Left lung (tissue), 14 donors: ENCODE results near the gene PGAP1. TPM values are rescaled to one million over a fixed set of nuclear protein-coding genes. Genes with fewer than 3 reads are reported as not detected.

Experiments used
- ATAC-seq: fragments of 200-7000 bp; cut with Tn5 transposase; one replicate; pipeline ENCODE4 v1.9.1; 2020; ENCODE audit warnings: moderate library complexity
- DNase-seq, 4 donors: peaks; one replicate each; pipeline ENCODE4 v3.0.0-alpha.2; 2013 to 2020
- H3K27ac ChIP-seq, 2 donors: fragments of 200-600 bp; sonication (generic) in 1 of 2; one replicate each; pipeline versions ENCODE4 v1.5.0 to v1.8.0; 2020 to 2021
- H3K27me3 ChIP-seq, 2 donors: fragments of 200-600 bp; sonication (generic) in 1 of 2; one replicate each; pipeline versions ENCODE4 v1.5.0 to v1.8.0; 2020 to 2021
- H3K36me3 ChIP-seq, 2 donors: fragments of 200-600 bp; sonication (generic) in 1 of 2; one replicate each; pipeline versions ENCODE4 v1.5.0 to v1.8.0; 2020 to 2021
- H3K4me1 ChIP-seq, 2 donors: fragments of 200-600 bp; one replicate each; pipeline ENCODE4 v1.8.0; 2021
- H3K4me3 ChIP-seq, 2 donors: fragments of 200-600 bp; sonication (generic) in 1 of 2; one replicate each; pipeline versions ENCODE4 v1.5.0 to v1.8.0; 2020 to 2021; ENCODE audit warnings: mild to moderate bottlenecking in 1 of 2
- H3K9me3 ChIP-seq, 2 donors: fragments of 200-600 bp; sonication (generic) in 1 of 2; one replicate each; pipeline versions ENCODE4 v1.5.0 to v1.8.0; 2020 to 2021
- intact Hi-C, 2 donors: fragments of 100-400 bp; cut with DNase I; formaldehyde crosslinking; loops; one replicate each; pipeline versions ENCODE4 v1.11.2 to v1.14.2; 2022
- long read RNA-seq, 12 donors: library from polyadenylated mRNA in 2 of 12; unstranded in 2 of 12; transcript quantifications; one replicate each; pipeline ENCODE4 v2.0.0 and lab custom pipeline, GENCODE V29; 2019 to 2026
- polyA plus RNA-seq, 6 donors: library from polyadenylated mRNA; unstranded; fragments of 120-200 nt; gene quantifications; one replicate each; pipeline ENCODE4 v1.2.1, GENCODE V29; 2013; ENCODE audit not compliant: insufficient read length in 6 of 6
- total RNA-seq, 2 donors: library from RNA; stranded (reverse); fragmentation: NEBNext Ultra II Directional; extraction: Animal tissue kit (Norgen Biotek cat#: 25700); gene quantifications; one replicate each; pipeline ENCODE4 v1.2.1, GENCODE V29; 2021
- TF ChIP-seq, protein P1 (sequence below), 2 donors: fragments of 200-600 bp; sonication (generic) in 1 of 2; IDR thresholded peaks; one replicate each; pipeline versions ENCODE4 v1.5.0 to v1.8.0; 2021; ENCODE audit warnings: antibody characterized with exemption in 2 of 2
- donor health status: DM: no; HTN: yes; CAD: no.
- donor health status: DM: no; HTN: no; CAD: no.

Gene PGAP1, protein sequence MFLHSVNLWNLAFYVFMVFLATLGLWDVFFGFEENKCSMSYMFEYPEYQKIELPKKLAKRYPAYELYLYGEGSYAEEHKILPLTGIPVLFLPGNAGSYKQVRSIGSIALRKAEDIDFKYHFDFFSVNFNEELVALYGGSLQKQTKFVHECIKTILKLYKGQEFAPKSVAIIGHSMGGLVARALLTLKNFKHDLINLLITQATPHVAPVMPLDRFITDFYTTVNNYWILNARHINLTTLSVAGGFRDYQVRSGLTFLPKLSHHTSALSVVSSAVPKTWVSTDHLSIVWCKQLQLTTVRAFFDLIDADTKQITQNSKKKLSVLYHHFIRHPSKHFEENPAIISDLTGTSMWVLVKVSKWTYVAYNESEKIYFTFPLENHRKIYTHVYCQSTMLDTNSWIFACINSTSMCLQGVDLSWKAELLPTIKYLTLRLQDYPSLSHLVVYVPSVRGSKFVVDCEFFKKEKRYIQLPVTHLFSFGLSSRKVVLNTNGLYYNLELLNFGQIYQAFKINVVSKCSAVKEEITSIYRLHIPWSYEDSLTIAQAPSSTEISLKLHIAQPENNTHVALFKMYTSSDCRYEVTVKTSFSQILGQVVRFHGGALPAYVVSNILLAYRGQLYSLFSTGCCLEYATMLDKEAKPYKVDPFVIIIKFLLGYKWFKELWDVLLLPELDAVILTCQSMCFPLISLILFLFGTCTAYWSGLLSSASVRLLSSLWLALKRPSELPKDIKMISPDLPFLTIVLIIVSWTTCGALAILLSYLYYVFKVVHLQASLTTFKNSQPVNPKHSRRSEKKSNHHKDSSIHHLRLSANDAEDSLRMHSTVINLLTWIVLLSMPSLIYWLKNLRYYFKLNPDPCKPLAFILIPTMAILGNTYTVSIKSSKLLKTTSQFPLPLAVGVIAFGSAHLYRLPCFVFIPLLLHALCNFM
- total RNA-seq (10 to 100 TPM; 12.1 to 17.4 TPM), polyA plus RNA-seq (10 to 100 TPM; 23.6 to 34.6 (median 30.1) TPM)
- long read RNA-seq, donor 1, full-length matches to known transcripts: 1 of 1 reads
- long read RNA-seq, donor 1, partial matches to known transcripts: 0 of 1 reads
- long read RNA-seq, donor 1, other reads (novel, unspliced or antisense): 0 of 1 reads
- long read RNA-seq, donor 2, full-length matches to known transcripts: 1 of 1 reads
- long read RNA-seq, donor 2, partial matches to known transcripts: 0 of 1 reads
- long read RNA-seq, donor 2, other reads (novel, unspliced or antisense): 0 of 1 reads
- long read RNA-seq, donor 3, full-length matches to known transcripts: 2 of 2 reads
- long read RNA-seq, donor 3, partial matches to known transcripts: 0 of 2 reads
- long read RNA-seq, donor 3, other reads (novel, unspliced or antisense): 0 of 2 reads
- long read RNA-seq, donor 4, partial matches to known transcripts: 2 of 2 reads
- long read RNA-seq, donor 4, other reads (novel, unspliced or antisense): 0 of 2 reads
- long read RNA-seq, donor 5: 0 reads
- long read RNA-seq, donor 6, full-length matches to known transcripts: 5 of 5 reads
- long read RNA-seq, donor 6, partial matches to known transcripts: 0 of 5 reads
- long read RNA-seq, donor 6, other reads (novel, unspliced or antisense): 0 of 5 reads
- long read RNA-seq, donor 7: 0 reads
- long read RNA-seq, donor 8, full-length matches to known transcripts: 1 of 1 reads
- long read RNA-seq, donor 8, partial matches to known transcripts: 0 of 1 reads
- long read RNA-seq, donor 8, other reads (novel, unspliced or antisense): 0 of 1 reads
- long read RNA-seq, donor 9: 0 reads
- long read RNA-seq, donor 10, partial matches to known transcripts: 0 of 1 reads
- long read RNA-seq, donor 10, other reads (novel, unspliced or antisense): 1 of 1 reads
- long read RNA-seq, donor 11, full-length matches to known transcripts: 1 of 1 reads
- long read RNA-seq, donor 11, partial matches to known transcripts: 0 of 1 reads
- long read RNA-seq, donor 11, other reads (novel, unspliced or antisense): 0 of 1 reads
- long read RNA-seq, donor 12: 0 reads

GRCh38 chr2:196926562-196927375 lies at the start of gene PGAP1:
PGAP1 (minus strand) TSS chr2:196926707; CDS start chr2:196926616, 91 bp downstream.
- H3K4me3 ChIP-seq: peak within 1 kb of the TSS; percentile 74 to 77

DNA sequence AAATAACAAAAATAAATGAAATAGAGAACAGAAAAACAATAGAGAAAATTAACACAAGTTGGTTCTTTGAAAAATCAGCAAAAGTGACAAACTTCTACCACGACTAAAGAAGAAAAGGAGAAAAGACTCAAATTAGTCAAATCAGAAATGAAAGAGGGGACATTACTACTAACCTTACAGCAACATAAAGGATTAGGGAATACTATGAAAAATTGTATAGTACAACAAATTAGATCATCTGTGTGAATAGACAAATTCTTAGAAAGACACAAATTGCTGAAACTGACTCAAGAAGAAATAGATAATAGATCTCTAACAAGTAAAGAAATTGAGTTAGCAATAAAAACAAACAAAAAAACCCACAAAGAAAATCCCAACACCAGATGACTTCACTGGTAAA lies 48.5 kb upstream of the PGAP1 start:
- H3K27ac ChIP-seq: no peak overlapping the region
- DNase-seq (no peak), ATAC-seq (no peak)
- no peaks in the 10 kb centered on the region for H3K4me1 ChIP-seq
- H3K36me3 ChIP-seq: no peaks in the 10 kb centered on the region
- no peak overlapping the region for H3K4me3 ChIP-seq
- no peaks in the 10 kb centered on the region for H3K9me3 ChIP-seq
- intact Hi-C loops: no loop called here
- TF ChIP-seq, protein P1, sequence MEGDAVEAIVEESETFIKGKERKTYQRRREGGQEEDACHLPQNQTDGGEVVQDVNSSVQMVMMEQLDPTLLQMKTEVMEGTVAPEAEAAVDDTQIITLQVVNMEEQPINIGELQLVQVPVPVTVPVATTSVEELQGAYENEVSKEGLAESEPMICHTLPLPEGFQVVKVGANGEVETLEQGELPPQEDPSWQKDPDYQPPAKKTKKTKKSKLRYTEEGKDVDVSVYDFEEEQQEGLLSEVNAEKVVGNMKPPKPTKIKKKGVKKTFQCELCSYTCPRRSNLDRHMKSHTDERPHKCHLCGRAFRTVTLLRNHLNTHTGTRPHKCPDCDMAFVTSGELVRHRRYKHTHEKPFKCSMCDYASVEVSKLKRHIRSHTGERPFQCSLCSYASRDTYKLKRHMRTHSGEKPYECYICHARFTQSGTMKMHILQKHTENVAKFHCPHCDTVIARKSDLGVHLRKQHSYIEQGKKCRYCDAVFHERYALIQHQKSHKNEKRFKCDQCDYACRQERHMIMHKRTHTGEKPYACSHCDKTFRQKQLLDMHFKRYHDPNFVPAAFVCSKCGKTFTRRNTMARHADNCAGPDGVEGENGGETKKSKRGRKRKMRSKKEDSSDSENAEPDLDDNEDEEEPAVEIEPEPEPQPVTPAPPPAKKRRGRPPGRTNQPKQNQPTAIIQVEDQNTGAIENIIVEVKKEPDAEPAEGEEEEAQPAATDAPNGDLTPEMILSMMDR (IDR thresholded peaks at IDR 0.05): no peak
- no peaks in the 10 kb centered on the region for H3K27me3 ChIP-seq

More at GRCh38 chr2:196926562-196927375, at the start of gene PGAP1:
- ATAC-seq: peak; percentile 95
- Histone ChIP-seq H3K36me3 (no peaks in the 10 kb centered on the region), H3K27me3 (peaks cover 0 to 7% of the 10 kb centered on the region in 2 donors), H3K27ac (peak within 1 kb of the TSS; percentile 73 to 89), H3K9me3 (no peaks in the 10 kb centered on the region), H3K4me1 (peaks cover 0 to 22% of the 10 kb centered on the region in 2 donors)
- intact Hi-C loops: no loop called here
- DNase-seq: peak; percentile 90 to 98 (median 97)
- TF ChIP-seq, protein P1 (IDR thresholded peaks at IDR 0.05): no peak

GRCh38 chr2:196971574-196972279 lies 45.2 kb upstream of the PGAP1 start:
- TF ChIP-seq, protein P1 (IDR thresholded peaks at IDR 0.05): no peak
- DNase-seq: no peak

More at GRCh38 chr2:196971574-196972279, 45.2 kb upstream of the PGAP1 start:
- Histone ChIP-seq H3K27ac (no peak overlapping the region), H3K9me3 (no peaks in the 10 kb centered on the region), H3K4me1 (no peaks in the 10 kb centered on the region), H3K4me3 (no peak overlapping the region), H3K36me3 (no peaks in the 10 kb centered on the region), H3K27me3 (no peaks in the 10 kb centered on the region)
- intact Hi-C loops: no loop called here
- no peak for ATAC-seq
